ENCODE measurements around the gene TTF1.

TTF1 gene

DNA sequence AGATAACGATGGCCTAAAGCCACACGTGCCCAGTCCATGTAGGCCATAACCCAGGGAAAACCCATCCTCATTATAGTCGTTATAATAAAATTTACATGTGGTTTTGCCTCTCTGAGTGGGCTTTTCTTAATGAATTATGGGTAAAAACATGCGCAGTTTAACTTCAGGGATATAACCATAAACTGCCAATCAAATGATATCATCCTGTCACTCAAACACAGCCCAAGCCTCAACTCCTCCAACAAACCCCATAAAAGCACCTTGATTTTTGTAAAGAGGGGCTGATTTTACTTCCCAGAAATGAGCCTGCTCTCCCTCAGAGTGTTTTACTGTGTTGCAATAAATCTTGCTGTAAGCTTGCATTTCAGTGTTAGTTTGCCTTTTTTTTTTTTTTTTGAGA is 36.0 kb downstream of the TTF1 start:
- no peaks in the 10 kb centered on the region for H3K9me3 Mint-ChIP-seq
- H3K4me1 Mint-ChIP-seq = peaks cover 33% of the 10 kb centered on the region
- H3K4me3 Mint-ChIP-seq = no peak overlapping the region
- TF ChIP-seq CTCF (IDR thresholded peaks at IDR 0.05) = no peak
- DNase-seq = no peak
- no peak overlapping the region for H3K27ac Mint-ChIP-seq
- no peaks in the 10 kb centered on the region for H3K36me3 Mint-ChIP-seq (ENCODE audit: low read depth)
- H3K27me3 Mint-ChIP-seq (ENCODE audit: low read depth, poor library complexity) = peaks cover 7% of the 10 kb centered on the region

DNA sequence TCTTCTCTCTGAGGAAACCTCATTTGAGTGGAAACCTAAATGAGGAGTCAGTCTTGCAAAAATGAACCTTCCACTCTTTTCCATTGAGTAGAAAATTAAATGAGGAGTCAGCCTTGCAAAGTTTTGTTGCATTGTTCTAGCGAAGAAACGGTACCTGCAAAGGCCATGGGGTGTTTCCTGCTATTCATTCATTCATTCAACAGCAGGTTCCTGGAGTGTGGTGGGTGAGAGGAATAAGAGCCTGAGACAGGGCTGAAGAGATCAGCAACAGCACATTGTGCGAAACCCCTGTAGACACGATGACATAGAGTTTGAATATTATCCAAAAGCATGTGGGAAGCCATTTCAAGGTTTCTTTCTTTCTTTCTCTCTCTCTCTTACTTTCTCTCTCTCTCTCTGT is 37.2 kb downstream of the TTF1 start:
- peaks cover 7% of the 10 kb centered on the region for H3K27me3 Mint-ChIP-seq (ENCODE audit: low read depth, poor library complexity)
- H3K27ac Mint-ChIP-seq = no peak overlapping the region
- no peaks in the 10 kb centered on the region for H3K36me3 Mint-ChIP-seq (ENCODE audit: low read depth)
- no peak overlapping the region for H3K4me3 Mint-ChIP-seq
- no peaks in the 10 kb centered on the region for H3K9me3 Mint-ChIP-seq
- TF ChIP-seq CTCF (IDR thresholded peaks at IDR 0.05) = no peak
- DNase-seq = no peak
- peaks cover 33% of the 10 kb centered on the region for H3K4me1 Mint-ChIP-seq

- TF ChIP-seq CTCF (IDR thresholded peaks at IDR 0.05) = no peak
- H3K4me1 Mint-ChIP-seq = peaks cover 33% of the 10 kb centered on the region
- peak overlapping the region; percentile 82 for H3K27ac Mint-ChIP-seq
- H3K27me3 Mint-ChIP-seq (ENCODE audit: low read depth, poor library complexity) = peaks cover 7% of the 10 kb centered on the region
- no peaks in the 10 kb centered on the region for H3K36me3 Mint-ChIP-seq (ENCODE audit: low read depth)
- DNase-seq = no peak
- no peak overlapping the region for H3K4me3 Mint-ChIP-seq
- no peaks in the 10 kb centered on the region for H3K9me3 Mint-ChIP-seq
Measured at GRCh38 chr9:132367613-132368313, 38.9 kb downstream of the TTF1 start.

GRCh38 chr9:132366481-132366880 is 40.2 kb downstream of the TTF1 start:
- TF ChIP-seq CTCF (IDR thresholded peaks at IDR 0.05) = no peak
- Mint-ChIP-seq H3K27ac (no peak overlapping the region), H3K36me3 (ENCODE audit: low read depth) (no peaks in the 10 kb centered on the region), H3K27me3 (ENCODE audit: low read depth, poor library complexity) (peaks cover 7% of the 10 kb centered on the region), H3K9me3 (no peaks in the 10 kb centered on the region), H3K4me3 (no peak overlapping the region), H3K4me1 (peaks cover 25% of the 10 kb centered on the region)
- DNase-seq = no peak

GRCh38 chr9:132365986-132366385 is 40.7 kb downstream of the TTF1 start:
- no peak overlapping the region for H3K27ac Mint-ChIP-seq
- no peak for DNase-seq
- TF ChIP-seq CTCF (IDR thresholded peaks at IDR 0.05) = no peak
- H3K36me3 Mint-ChIP-seq (ENCODE audit: low read depth) = no peaks in the 10 kb centered on the region
- H3K4me1 Mint-ChIP-seq = peaks cover 25% of the 10 kb centered on the region
- H3K9me3 Mint-ChIP-seq = no peaks in the 10 kb centered on the region
- no peak overlapping the region for H3K4me3 Mint-ChIP-seq
- peaks cover 7% of the 10 kb centered on the region for H3K27me3 Mint-ChIP-seq (ENCODE audit: low read depth, poor library complexity)

DNA sequence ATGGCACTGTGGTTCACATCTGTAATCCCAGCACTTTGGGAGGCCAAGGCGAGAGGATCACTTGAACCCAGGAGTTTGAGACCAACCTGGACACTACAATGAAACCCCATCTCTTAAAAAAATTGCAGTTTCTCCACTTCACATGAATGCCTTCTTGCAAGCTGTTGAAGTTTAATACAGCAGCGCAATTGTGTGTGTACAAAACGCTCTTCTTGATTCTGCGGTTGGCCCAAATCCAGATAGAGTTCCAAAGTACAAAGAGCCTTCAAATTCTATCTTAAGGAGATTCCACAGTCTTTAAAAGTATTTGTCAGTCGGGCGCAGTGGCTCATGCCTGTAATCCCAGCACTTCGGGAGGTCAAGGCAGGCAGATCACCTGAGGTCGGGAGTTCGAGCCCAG is 42.6 kb downstream of the TTF1 start:
- peaks cover 6% of the 10 kb centered on the region for H3K27me3 Mint-ChIP-seq (ENCODE audit: low read depth, poor library complexity)
- peaks cover 16% of the 10 kb centered on the region for H3K4me1 Mint-ChIP-seq
- DNase-seq = no peak
- no peak overlapping the region for H3K4me3 Mint-ChIP-seq
- H3K27ac Mint-ChIP-seq = no peak overlapping the region
- no peak for TF ChIP-seq CTCF (IDR thresholded peaks at IDR 0.05)
- H3K36me3 Mint-ChIP-seq (ENCODE audit: low read depth) = no peaks in the 10 kb centered on the region
- H3K9me3 Mint-ChIP-seq = no peaks in the 10 kb centered on the region
